DND-41 (cell line): Measurements from ENCODE around the gene LAGE3.

Experiments used
- ATAC-seq: fragments of 200-7000 bp; cut with Tn5 transposase; 3 replicates; pipeline ENCODE4 v1.9.1; 2021; ENCODE audit warnings: low read depth; ENCODE audit not compliant: insufficient read depth
- DNase-seq: peaks from one replicate; pipeline ENCODE4 v3.0.0-alpha.2; 2020
- H2AFZ ChIP-seq: 2 replicates; pipeline ENCODE4 v1.6.0; 2012; ENCODE audit warnings: low read depth, low read length
- H3K27ac ChIP-seq: 2 replicates; pipeline ENCODE4 v1.5.1; 2012; ENCODE audit warnings: low read length, inconsistent platforms
- H3K27me3 ChIP-seq: fragments of 200-600 bp; sonication (generic); 2 replicates; pipeline ENCODE4 v1.6.0; 2012; ENCODE audit warnings: low read length, mild to moderate bottlenecking, inconsistent platforms; ENCODE audit not compliant: insufficient read depth, poor library complexity
- H3K36me3 ChIP-seq: 2 replicates; pipeline ENCODE4 v1.5.1; 2012; ENCODE audit warnings: low read length, inconsistent platforms; ENCODE audit not compliant: insufficient read depth
- H3K4me1 ChIP-seq: 2 replicates; pipeline ENCODE4 v1.5.1; 2012; ENCODE audit warnings: mild to moderate bottlenecking, low read length; ENCODE audit not compliant: insufficient read depth
- H3K4me2 ChIP-seq: 2 replicates; pipeline ENCODE4 v1.6.0; 2012; ENCODE audit warnings: mild to moderate bottlenecking, moderate library complexity, low read length, inconsistent platforms; ENCODE audit not compliant: insufficient read depth
- H3K4me3 ChIP-seq, 2 experiments: fragments of 200-600 bp in 1 of 2; shearing (Covaris generic) in 1 of 2; 2 replicates each; pipeline ENCODE4 v1.5.1; 2012 to 2016; ENCODE audit warnings: inconsistent platforms in 2 of 2, low read length in 2 of 2, mild to moderate bottlenecking in 2 of 2, low read depth in 1 of 2, moderate library complexity in 1 of 2
- H3K79me2 ChIP-seq: 2 replicates; pipeline ENCODE4 v1.6.0; 2012; ENCODE audit warnings: low read length, inconsistent platforms; ENCODE audit not compliant: insufficient read depth
- H3K9ac ChIP-seq: 2 replicates; pipeline ENCODE4 v1.6.0; 2012; ENCODE audit warnings: low read depth, mild to moderate bottlenecking, inconsistent platforms, low read length, moderate library complexity
- H3K9me3 ChIP-seq: 2 replicates; pipeline ENCODE4 v1.5.1; 2012; ENCODE audit warnings: low read length, moderate library complexity, mild to moderate bottlenecking, inconsistent platforms; ENCODE audit not compliant: insufficient read depth, severe bottlenecking
- H4K20me1 ChIP-seq: 2 replicates; pipeline ENCODE4 v1.6.0; 2012; ENCODE audit warnings: low read length; ENCODE audit not compliant: insufficient read depth
- CTCF ChIP-seq: IDR thresholded peaks from 2 replicates; pipeline ENCODE4 v1.5.1; 2012; ENCODE audit warnings: borderline replicate concordance, low read length, moderate library complexity, mild to moderate bottlenecking; ENCODE audit not compliant: poor library complexity, severe bottlenecking; ENCODE audit errors: extremely low read depth
- EZH2 ChIP-seq: IDR thresholded peaks from 3 replicates; pipeline ENCODE4 v1.6.1; 2012; ENCODE audit warnings: borderline replicate concordance, low read depth, mild to moderate bottlenecking, moderate library complexity, low read length, inconsistent platforms; ENCODE audit not compliant: severe bottlenecking

LAGE3 gene

GRCh38 chrX:154428176-154429171 lies 50.6 kb downstream of the LAGE3 start, which contains the start of gene ATP6AP1:
TSS of gene ATP6AP1 (plus strand) at chrX:154428677. CDS start at chrX:154428693, 16 bp downstream.
- Histone ChIP-seq H3K4me1 (peaks cover 34% of the 10 kb centered on the region), H3K9ac (peak within 1 kb of the TSS; percentile 79), H3K9me3 (no peaks in the 10 kb centered on the region), H4K20me1 (no peaks in the 10 kb centered on the region), H3K27ac (peak within 1 kb of the TSS; percentile 75), H2AFZ (peak within 1 kb of the TSS; percentile 68), H3K27me3 (no peaks in the 10 kb centered on the region), H3K4me3 (peak within 1 kb of the TSS; percentile 46 to 88; a peak in 3 of 4 replicates), H3K4me2 (peak within 1 kb of the TSS; percentile 86), H3K79me2 (peaks cover 30% of the 10 kb centered on the region), H3K36me3 (peaks cover 20% of the 10 kb centered on the region)
- TF ChIP-seq EZH2 (no peak), CTCF (peak; percentile 40)
- ATAC-seq (peak; percentile 100), DNase-seq (peak; percentile 94)
